Measurements from ENCODE around the gene HMX3.

The HMX3 gene

GRCh38 chr10:123140983-123141390 is 5.2 kb downstream of the HMX3 start:
- H3K4me1 Mint-ChIP-seq, result peaks cover 42% of the 10 kb centered on the region
- ATAC-seq (no peak), DNase-seq (no peak)
- H3K27me3 Mint-ChIP-seq, result peaks cover 91% of the 10 kb centered on the region
- H3K9me3 Mint-ChIP-seq, result no peaks in the 10 kb centered on the region
- H3K36me3 Mint-ChIP-seq (ENCODE audit: low read depth), result no peaks in the 10 kb centered on the region
- H3K4me3 Mint-ChIP-seq, result no peak overlapping the region
- H3K27ac Mint-ChIP-seq, result no peak overlapping the region

GRCh38 chr10:123141791-123142700 is 6.3 kb downstream of the HMX3 start:
- no peak overlapping the region for H3K4me3 Mint-ChIP-seq
- ATAC-seq, result no peak
- H3K36me3 Mint-ChIP-seq (ENCODE audit: low read depth), result no peaks in the 10 kb centered on the region
- no peak overlapping the region for H3K27ac Mint-ChIP-seq
- H3K27me3 Mint-ChIP-seq, result peaks cover 89% of the 10 kb centered on the region
- DNase-seq, result no peak
- no peaks in the 10 kb centered on the region for H3K9me3 Mint-ChIP-seq
- H3K4me1 Mint-ChIP-seq, result peaks cover 43% of the 10 kb centered on the region

GRCh38 chr10:123142701-123143161 is 7.0 kb downstream of the HMX3 start:
- Mint-ChIP-seq H3K4me3 (peak overlapping the region; percentile 25), H3K27me3 (peaks cover 89% of the 10 kb centered on the region), H3K36me3 (ENCODE audit: low read depth) (no peaks in the 10 kb centered on the region), H3K4me1 (peaks cover 45% of the 10 kb centered on the region), H3K9me3 (no peaks in the 10 kb centered on the region), H3K27ac (no peak overlapping the region)
- DNase-seq, result no peak
- ATAC-seq, result no peak

GRCh38 chr10:123143162-123143824 is 7.5 kb downstream of the HMX3 start:
- Mint-ChIP-seq H3K4me1 (peaks cover 45% of the 10 kb centered on the region), H3K4me3 (peak overlapping the region; percentile 25), H3K36me3 (ENCODE audit: low read depth) (no peaks in the 10 kb centered on the region), H3K27me3 (peaks cover 84% of the 10 kb centered on the region), H3K27ac (no peak overlapping the region), H3K9me3 (no peaks in the 10 kb centered on the region)
- no peak for DNase-seq
- no peak for ATAC-seq

- peaks cover 44% of the 10 kb centered on the region for H3K4me1 Mint-ChIP-seq
- H3K27ac Mint-ChIP-seq, result no peak overlapping the region
- no peak overlapping the region for H3K4me3 Mint-ChIP-seq
- H3K27me3 Mint-ChIP-seq, result peaks cover 81% of the 10 kb centered on the region
- no peaks in the 10 kb centered on the region for H3K36me3 Mint-ChIP-seq (ENCODE audit: low read depth)
- no peaks in the 10 kb centered on the region for H3K9me3 Mint-ChIP-seq
- no peak for ATAC-seq
- DNase-seq, result no peak
These were observed 8.0 kb downstream of the HMX3 start for GRCh38 chr10:123143825-123144168.

GRCh38 chr10:123144697-123145541 is 9.1 kb downstream of the HMX3 start:
- Mint-ChIP-seq H3K4me3 (no peak overlapping the region), H3K9me3 (no peaks in the 10 kb centered on the region), H3K4me1 (peaks cover 48% of the 10 kb centered on the region), H3K27ac (no peak overlapping the region), H3K27me3 (peaks cover 77% of the 10 kb centered on the region), H3K36me3 (ENCODE audit: low read depth) (no peaks in the 10 kb centered on the region)
- DNase-seq (no peak), ATAC-seq (no peak)

- H3K4me1 Mint-ChIP-seq, result peaks cover 53% of the 10 kb centered on the region
These were observed 9.8 kb downstream of the HMX3 start for GRCh38 chr10:123145542-123146012.

GRCh38 chr10:123146013-123146893 is 10.5 kb downstream of the HMX3 start:
- Mint-ChIP-seq H3K36me3 (ENCODE audit: low read depth) (no peaks in the 10 kb centered on the region), H3K27me3 (peaks cover 75% of the 10 kb centered on the region), H3K27ac (no peak overlapping the region), H3K9me3 (no peaks in the 10 kb centered on the region), H3K4me1 (peaks cover 59% of the 10 kb centered on the region), H3K4me3 (no peak overlapping the region)
- no peak for ATAC-seq
- no peak for DNase-seq

More at GRCh38 chr10:123145542-123146012, 9.8 kb downstream of the HMX3 start:
- peaks cover 77% of the 10 kb centered on the region for H3K27me3 Mint-ChIP-seq
- DNase-seq (no peak), ATAC-seq (no peak)
- no peaks in the 10 kb centered on the region for H3K36me3 Mint-ChIP-seq (ENCODE audit: low read depth)
- H3K9me3 Mint-ChIP-seq, result no peaks in the 10 kb centered on the region
- H3K27ac Mint-ChIP-seq, result no peak overlapping the region
- H3K4me3 Mint-ChIP-seq, result no peak overlapping the region

GRCh38 chr10:123146894-123147634 is 11.3 kb downstream of the HMX3 start:
- Mint-ChIP-seq H3K9me3 (no peaks in the 10 kb centered on the region), H3K27ac (no peak overlapping the region), H3K4me3 (no peak overlapping the region), H3K36me3 (ENCODE audit: low read depth) (no peaks in the 10 kb centered on the region), H3K27me3 (peaks cover 75% of the 10 kb centered on the region), H3K4me1 (peaks cover 67% of the 10 kb centered on the region)
- DNase-seq, result no peak
- no peak for ATAC-seq

GRCh38 chr10:123147635-123148413 is 12.1 kb downstream of the HMX3 start, which contains the start of gene HMX2:
Gene HMX2 (plus strand): TSS chr10:123148136. CDS start chr10:123148379, 243 bp downstream.
- DNase-seq (no peak), ATAC-seq (peak; percentile 13)
- no peaks in the 10 kb centered on the region for H3K36me3 Mint-ChIP-seq (ENCODE audit: low read depth)
- peaks cover 69% of the 10 kb centered on the region for H3K27me3 Mint-ChIP-seq
- peak within 1 kb of the TSS; percentile 23 for H3K27ac Mint-ChIP-seq
- peaks cover 64% of the 10 kb centered on the region for H3K4me1 Mint-ChIP-seq
- peak within 1 kb of the TSS; percentile 49 for H3K4me3 Mint-ChIP-seq
- H3K9me3 Mint-ChIP-seq, result no peaks in the 10 kb centered on the region

- no peak for ATAC-seq
- peak overlapping the region; percentile 23 for H3K27ac Mint-ChIP-seq
- H3K4me1 Mint-ChIP-seq, result peaks cover 67% of the 10 kb centered on the region
- no peaks in the 10 kb centered on the region for H3K9me3 Mint-ChIP-seq
- DNase-seq, result no peak
- no peaks in the 10 kb centered on the region for H3K36me3 Mint-ChIP-seq (ENCODE audit: low read depth)
- H3K27me3 Mint-ChIP-seq, result peaks cover 62% of the 10 kb centered on the region
- peak overlapping the region; percentile 49 for H3K4me3 Mint-ChIP-seq
These were observed 12.8 kb downstream of the HMX3 start for GRCh38 chr10:123148414-123149161.

GRCh38 chr10:123149162-123149567 is 13.4 kb downstream of the HMX3 start:
- H3K4me1 Mint-ChIP-seq, result peaks cover 70% of the 10 kb centered on the region
- H3K9me3 Mint-ChIP-seq, result no peaks in the 10 kb centered on the region
- H3K36me3 Mint-ChIP-seq (ENCODE audit: low read depth), result peaks cover 2% of the 10 kb centered on the region
- peaks cover 58% of the 10 kb centered on the region for H3K27me3 Mint-ChIP-seq
- H3K4me3 Mint-ChIP-seq, result peak overlapping the region; percentile 49
- DNase-seq (no peak), ATAC-seq (no peak)
- peak overlapping the region; percentile 23 for H3K27ac Mint-ChIP-seq

Data from activated naive CD8-positive, alpha-beta T cell treated with anti-CD3 and anti-CD28 coated beads, Interleukin-2, amount 50 U/mL, for 24 hours (primary cell).